Stimulated activated CD4-positive, alpha-beta T cell treated with anti-CD3 and anti-CD28 coated beads, TNF-alpha, amount 100 ng/mL, for 1 hour (primary cell): Measurements from ENCODE around the gene KIF3A.

Source experiments
- DNase-seq, 3 donors: peaks; one replicate each; pipeline ENCODE4 v3.0.0-alpha.2; 2020; ENCODE audit warnings: low read depth in 3 of 3, low spot score in 1 of 3

KIF3A gene

DNA sequence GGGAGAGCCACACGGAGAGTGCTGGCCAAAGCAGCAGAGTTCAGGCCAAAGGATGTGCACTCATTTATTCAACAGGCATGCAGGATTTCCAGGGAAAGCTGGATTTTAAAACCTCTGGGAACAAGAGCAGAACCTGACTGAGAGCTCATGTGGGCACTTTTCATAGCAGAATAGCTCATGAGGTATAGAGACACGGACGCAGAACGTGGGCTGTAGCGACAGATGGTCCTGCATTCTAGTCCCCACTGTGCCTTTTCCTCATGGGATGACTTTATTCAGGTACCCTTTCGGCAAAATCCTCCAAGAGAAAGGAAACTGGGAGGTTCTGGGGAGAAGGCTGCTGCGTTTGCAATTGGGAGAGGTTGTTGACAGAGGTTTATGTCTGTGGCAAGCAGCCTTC, 58.2 kb downstream of the KIF3A start:
- no peak for DNase-seq

DNA sequence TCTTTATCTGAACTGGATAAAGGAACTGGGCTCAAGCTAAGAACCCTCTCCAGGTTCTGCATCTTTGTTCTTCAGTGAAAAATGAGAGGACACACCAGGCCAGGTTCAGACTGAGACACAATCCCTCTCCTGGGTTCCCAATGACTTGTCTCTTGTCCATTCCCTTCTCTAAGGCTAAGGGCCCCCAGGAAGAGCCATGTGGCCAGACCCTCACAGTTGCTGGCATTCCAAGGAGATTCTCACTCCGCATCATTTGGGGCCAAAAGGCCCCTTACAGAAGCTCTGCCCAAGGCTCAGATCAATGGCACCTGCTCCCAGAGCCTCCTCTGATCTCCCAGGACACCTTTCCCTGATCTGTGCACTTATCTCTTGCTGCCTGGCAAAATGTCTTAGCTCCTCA, 58.6 kb downstream of the KIF3A start:
- no peak for DNase-seq

DNA sequence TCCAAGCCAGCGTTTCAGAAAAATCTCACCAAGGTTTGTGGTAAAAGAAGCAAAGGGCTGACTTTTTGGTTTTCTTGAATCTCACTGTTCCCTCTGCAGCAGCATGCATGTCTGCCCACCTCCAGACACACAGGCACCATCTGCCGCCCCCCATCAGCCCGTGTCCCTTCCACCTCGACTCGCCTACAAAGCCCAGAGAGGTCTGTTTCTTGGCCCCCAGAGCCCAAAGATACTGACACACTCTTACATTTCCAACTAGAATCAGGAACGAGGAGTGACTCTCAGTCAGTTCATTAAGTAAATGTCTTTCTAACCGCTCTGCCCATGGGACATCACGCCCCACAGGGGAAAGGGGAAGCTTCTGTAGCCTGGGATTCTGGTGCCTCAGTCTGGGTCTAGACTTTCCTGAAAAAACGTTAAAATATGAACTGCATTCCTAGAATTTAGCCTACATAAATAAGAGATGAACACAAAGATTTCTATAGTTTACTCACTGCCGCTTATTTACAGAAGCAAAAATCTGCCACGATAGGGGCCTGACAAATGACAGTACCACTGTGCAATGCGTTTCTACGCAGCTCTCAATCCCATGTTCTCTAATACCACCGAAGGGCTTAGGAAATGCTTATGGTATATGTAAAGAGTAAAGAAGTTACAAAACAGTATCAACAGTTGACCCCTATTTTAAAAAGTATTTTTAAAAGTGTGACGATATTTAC, 59.5 kb downstream of the KIF3A start:
- no peak for DNase-seq

DNA sequence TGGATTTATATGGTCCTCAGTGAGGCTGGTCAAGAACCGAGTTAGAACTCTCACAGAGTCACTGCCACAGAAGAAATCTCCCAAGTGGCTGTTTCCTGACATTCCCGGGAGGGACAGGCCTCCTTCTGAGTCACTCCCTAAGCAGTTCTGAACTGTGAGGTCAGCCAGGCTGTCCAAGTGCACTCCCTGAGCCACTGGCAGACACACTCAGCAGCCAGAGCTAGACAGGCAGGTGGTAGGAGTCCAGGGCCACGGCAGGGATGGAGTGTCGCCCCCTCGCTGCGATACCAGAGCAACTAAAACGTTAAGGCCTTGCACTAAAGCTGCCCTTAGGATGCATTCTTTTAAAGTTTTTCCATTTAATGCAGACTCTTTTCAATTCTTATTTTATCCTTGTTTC, 60.2 kb downstream of the KIF3A start:
- DNase-seq: no peak

DNA sequence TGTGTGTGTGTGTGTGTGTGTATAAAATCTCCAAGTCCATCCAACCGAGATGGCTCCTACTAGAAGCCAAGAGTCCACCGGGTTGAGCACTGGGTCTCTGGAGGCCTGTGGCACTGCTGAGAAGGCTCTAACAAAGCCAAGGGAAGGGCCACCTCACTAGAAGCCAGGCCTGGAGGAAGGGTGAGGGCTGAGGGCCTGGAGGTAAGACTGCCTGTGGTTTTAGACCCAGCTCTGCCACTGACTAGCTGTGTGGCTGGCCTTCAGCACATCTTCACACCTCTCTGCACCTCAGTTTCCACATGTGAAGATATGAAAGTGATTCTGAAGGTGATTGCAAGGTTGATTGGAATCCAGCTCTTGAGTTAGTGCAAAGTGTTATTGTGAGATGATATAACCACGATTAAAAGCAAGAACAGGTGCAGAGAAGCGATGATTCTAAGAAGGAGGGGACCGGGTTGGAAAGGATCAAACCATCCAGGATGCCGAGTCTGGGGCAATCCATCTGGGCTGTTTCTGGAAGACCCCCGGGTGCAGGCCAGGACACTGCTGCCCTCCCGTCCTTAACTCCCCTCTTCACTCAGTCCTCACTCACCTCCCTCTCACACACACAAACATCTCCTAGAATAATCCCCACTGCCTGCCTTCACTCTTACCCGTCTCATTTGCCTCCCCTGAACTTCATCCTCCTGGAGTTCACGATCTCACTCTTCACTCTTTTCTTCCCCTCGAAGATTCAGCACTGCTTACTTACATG, 61.2 kb downstream of the KIF3A start:
- DNase-seq: no peak

DNA sequence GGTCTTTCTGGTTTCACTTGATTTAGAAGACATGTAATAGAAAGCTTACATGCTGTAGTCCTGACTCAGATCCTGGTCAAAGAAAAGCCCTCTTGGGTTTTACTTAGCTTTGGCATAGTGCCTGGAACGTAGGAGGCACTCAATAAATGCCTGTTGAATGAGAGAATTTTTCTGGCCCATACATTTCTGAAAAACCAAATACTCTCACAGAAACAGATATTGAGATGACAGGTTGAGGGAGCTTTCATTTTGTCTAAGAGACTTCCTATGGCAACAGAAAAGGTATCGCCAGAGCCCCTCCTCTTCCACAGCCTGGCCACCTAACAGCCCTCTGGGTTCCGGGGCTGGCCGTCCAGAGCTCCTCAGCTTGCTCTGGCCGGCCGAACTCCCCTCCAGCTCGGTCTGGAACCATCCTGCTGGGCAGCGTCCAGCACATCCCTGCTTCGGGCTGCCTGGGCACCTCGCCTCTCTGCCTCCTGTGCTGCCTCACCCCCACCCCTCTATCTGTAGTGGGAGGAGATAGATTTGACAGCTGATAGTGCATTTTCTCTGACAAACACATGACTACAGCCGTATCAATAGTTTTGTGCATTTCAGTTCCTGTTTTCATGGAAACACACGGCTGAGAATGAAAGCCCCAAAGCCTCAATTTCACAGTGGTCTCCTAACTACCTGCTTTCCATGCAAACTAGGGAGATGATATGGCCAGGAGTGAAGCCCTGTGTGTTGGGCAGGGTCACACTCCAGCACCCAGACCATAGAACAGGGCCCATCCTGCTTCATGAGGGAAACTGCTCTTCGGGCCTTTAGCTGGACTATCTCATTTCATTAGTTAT, 62.5 kb downstream of the KIF3A start:
- no peak for DNase-seq

DNA sequence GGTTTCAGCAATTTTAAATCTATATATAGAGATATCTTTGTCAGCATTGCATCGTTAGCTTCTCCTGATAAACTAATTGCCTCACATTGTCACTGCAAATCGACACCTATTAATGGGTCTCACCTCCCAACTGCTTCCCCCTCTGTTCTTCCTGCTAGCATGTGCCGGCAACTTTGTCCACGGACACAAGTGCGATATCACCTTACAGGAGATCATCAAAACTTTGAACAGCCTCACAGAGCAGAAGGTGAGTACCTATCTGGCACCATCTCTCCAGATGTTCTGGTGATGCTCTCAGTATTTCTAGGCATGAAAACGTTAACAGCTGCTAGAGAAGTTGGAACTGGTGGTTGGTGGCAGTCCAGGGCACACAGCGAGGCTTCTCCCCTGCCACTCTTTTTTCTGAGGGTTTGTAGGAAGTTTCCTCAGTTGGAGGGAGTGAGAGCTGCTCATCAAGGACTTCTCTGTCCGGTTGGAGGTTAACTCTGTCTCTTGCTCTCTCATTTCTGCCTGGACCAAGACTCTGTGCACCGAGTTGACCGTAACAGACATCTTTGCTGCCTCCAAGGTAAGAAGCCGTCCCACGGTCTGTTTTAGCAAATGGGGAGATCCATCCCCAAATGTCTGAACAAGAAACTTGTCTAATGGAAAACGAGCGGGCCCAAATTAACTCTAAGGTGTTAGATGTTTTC, 63.3 kb downstream of the KIF3A start, which contains the start of gene IL4:
Gene IL4, plus strand, starts transcription at position 51 of the 692 bp plus-strand sequence. Its CDS starts 62 bp downstream, at position 113.
- no peak for DNase-seq

DNA sequence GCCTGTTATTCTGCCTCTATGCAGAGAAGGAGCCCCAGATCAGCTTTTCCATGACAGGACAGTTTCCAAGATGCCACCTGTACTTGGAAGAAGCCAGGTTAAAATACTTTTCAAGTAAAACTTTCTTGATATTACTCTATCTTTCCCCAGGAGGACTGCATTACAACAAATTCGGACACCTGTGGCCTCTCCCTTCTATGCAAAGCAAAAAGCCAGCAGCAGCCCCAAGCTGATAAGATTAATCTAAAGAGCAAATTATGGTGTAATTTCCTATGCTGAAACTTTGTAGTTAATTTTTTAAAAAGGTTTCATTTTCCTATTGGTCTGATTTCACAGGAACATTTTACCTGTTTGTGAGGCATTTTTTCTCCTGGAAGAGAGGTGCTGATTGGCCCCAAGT, 63.9 kb downstream of the KIF3A start:
- DNase-seq: no peak

DNA sequence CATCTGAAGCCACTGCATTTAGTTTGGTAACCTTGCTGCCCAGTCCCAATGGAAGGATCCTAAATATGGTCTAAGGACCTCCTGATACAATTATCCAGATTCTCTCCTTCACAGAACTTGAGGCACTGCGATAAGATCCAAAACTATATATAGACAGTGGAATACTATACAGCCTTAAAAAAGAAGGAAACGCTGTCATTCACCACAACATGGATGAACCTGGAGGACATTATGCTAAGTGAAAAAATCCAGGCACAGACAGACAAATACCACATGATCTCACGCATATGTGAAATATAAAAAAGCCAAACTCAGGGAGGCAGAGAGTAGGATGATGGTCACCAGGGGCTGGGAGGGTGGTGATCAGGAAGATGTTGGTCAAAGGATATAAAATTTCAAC, 66.3 kb downstream of the KIF3A start:
- DNase-seq: no peak

DNA sequence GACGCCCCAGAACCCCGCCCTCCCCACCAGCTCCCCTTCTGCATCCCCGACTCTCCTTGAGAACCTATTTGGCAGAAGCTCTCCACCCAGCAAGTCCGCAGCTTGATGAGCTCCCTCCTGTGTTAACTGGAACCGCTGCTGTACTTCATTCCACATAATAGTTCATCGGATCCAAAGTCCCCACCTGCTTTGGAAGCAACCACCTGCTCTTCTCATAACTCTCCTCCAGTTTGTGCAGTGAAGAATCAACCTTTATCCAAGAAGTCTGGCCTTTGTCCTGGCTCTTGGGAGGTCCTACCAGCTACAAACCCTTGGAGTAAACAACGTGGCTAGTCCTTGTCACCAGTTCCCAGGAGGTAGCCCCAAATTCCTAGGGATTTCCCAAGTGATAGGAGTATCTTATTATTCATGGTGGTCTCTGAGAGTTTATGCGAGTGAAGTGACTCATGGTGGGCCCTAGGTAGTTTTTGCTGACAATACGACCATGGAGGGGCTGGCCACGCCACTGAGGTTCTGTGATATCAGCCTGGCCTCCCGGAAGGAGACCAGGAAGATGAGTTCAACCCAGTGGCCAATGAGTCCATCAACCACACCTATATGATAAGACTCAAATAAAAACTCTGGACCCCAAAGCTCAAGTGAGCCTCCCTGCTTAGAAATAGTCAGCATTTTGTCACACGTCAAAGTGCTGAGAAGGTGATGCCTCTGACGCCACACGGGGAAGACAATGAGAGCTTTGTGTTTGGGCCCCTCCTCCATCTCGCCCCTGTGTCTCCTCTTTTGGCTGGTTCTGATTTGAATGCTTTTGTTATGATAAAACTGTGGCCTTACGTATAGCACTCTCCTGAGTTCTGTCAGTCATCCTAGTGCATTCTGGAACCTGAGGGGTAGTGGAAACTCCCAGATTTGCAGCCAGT, 67.1 kb downstream of the KIF3A start:
- DNase-seq: no peak

DNA sequence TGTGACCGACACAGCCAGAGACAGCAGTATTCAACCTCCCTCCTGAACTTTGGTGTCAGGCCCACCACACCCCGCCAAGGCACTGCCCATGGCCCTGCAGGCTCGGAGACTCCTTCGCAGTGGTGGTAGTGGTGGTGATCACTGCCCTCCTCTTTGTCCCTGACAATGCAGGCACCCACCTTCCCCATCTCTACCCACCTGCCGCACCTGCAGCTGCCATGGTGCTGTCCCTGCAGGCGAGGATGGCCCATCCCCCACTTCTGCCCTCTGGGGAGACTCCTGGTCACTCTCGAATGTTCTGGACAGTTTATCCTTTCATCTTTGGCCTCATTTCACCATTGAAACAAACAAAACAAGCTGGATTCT, 67.9 kb downstream of the KIF3A start:
- DNase-seq: no peak

DNA sequence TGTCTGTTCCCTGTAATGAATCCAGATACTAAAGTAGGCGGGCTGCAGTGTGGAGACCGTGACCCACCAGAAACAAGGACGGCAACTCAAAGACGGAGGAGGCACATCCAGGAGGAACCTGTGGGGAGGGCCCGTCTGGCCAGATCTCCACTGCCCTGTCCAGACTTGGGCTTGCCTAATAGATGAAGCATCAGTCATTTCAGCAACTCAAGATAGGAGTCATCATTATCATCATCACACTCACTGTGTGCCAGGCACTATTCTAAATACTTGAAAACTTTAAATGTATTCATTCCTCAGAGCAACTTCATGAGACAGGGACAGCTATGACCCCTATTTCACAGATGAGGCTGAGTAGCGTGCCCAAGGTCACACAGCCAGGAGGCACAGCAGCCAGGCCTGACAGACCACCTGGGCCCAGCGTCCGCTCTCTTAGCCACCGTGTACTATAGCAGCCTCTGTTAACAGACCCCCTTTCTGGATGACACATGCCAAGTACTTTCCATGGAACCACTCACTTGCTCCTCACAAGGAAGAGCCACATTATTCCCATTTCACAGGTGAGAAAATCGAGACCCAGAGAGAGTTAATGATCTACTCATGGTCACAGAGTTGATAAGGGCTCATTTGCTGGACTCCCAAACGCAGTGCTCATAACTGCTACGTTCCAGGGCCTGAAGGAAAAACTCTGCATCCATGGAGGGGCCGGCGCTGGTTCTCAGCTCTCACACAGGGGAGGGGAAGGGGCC, 68.5 kb downstream of the KIF3A start:
- no peak for DNase-seq

DNA sequence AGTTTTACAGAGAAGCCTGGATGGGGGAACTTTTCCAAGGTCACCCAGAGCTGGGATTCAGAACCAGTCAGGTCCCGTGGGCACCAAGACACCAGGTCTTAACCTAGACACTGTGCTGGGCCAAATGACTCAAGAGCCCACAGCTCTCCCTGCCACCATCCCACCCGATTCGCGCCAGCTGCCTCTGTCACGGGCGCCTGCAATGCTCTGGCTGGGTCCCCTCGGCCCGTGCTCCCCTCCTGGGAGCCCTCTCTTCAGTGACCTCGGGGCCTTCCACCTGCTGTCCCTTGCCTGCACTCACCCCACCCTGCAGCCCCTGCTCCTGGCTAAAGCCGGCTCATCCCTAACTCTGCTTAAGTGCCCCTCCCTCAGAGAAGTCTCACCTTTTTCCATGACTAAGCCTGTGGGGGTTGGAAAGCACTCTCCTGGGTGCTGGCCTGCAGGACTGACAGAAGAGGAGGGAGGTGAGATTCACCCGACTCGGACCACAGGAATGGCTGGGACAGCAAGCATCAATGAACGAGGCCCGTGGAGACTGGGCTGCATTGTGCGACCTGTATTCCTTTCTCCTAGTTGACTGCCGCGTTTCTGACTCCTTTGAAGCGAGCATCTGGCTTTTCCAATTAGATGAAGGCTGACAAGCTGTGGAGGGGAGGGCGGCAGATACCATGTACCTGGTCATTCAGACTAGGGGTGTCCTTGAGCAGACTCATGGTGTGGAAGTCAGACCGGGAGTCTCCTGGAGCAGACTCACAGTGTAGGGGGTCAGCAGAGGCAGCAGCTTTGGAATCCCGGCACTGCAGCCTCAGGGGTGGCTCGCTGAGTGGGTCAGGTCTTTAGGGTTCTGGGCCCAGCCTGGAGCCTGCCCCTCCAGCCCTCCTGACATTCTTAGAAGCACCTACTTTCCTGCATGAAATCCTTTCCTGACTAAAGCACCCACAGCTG, 69.3 kb downstream of the KIF3A start:
- no peak for DNase-seq

DNA sequence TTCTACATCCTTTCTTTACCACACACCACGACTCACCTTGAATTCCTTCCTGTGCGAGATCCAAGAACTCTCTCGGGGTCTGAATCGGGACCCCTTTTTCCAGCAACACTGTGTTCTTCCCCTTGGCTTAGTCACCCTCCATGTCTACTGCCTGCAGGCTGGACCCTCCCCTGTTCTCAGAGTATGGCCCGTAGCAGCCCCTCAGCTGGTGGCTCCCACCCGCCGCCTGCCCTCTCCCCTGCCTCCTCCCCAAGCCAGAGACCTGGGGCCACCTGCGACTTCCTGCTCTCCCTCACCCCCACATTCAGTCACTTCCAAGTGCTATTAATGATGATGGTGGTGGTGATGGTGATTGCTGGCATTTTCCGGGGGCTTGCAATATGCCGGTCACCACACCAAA, 70.0 kb downstream of the KIF3A start:
- no peak for DNase-seq

DNA sequence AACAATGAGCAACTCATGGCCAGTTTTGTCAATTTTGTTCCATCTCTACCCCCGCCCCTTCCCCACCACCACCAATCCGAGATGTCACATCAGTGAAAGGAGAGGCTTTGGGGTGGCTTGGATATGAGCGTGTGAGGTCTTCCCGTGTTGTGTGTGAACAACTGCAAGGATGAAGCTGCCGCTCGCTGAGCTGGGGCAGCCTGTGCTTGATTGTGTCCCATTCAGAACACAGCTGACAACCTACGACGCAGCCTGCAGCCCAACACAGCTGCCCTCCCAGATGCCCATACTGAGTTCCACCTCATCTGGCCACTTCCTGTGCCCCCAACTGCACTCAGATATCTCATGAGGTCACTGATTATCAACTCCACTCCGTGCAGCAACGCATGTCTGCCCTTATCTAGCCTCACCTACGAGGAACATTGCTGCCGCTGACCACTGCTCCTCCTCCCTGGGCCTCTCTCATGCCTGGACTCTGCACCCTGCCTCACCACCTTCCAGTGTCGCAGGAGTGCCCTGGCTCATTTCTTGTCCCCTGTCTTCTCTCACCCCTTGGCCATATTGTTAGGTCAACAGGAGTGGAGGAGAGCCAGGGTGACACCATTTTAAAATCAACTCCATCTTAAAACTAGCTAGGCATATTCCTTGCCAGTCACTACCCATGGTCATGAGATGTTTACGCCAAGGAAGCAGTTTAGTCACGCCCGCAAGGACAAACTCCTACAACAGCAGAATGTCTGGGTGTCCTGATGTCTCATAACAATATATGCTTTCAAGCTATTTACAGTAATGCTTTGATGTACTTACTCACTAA, 70.8 kb downstream of the KIF3A start:
- no peak for DNase-seq

DNA sequence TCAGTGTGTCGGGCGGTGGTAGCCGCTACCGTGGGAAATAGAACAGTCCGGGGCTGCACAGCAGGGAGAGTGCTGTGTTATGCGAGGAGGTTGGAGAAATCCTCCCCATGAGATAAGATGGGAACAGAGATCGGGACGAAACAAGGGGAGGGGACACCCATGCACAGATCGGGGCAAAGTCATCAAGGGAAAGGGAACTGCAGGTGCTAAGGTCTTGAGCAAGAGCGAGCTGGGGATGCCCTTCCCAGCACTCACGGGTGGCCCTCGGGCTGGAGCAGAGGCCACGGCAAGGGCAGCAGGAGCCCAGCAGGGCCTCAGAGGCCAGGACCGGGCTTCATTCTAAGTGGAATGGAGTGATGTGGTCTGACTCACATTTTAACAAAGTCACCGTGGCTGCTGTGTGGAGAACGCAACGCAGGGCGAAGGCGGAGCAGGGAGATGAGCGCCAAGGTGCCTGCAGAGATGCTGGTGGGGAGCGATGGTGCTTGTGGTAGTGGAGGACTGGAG, 71.7 kb downstream of the KIF3A start:
- DNase-seq: no peak

DNA sequence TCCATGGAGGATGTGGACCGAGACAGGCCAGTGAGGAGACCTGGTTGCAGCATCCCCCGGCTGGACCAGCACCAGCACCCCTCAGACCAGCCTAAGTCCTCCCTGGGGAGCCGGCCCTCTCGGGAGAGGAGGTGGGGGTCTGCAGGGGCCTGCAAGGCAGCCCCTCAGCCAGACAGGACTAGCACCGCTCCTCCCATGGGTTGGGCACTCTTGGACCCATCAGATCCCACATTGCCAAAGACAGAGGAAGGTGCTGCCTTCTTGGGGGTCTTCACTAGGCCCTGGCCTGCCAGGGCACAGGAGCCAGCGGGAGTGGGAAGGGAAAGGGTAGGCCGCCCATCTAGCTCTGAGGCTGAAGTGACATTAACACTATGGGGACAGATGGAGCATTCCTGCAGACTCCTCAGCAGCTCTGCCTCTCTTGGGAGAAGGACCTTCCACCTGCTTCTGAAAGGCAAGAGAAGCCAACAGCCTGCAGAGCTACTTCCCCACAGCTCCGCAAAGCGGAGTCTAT, 72.6 kb downstream of the KIF3A start:
- DNase-seq: no peak
